HEK293T (cell line): ENCODE measurements around the gene TOR4A.

Experiments
- CTCF ChIA-PET: fragments of 350-600 bp; formaldehyde crosslinking; extraction: SDS; loops from one replicate; lab custom pipeline; 2021; ENCODE audit warnings: antibody characterized with exemption, inconsistent platforms; lab: Yijun Ruan, JAX
- POLR2A ChIA-PET: fragments of 350-600 bp; formaldehyde crosslinking; extraction: SDS; loops from one replicate; lab custom pipeline; 2020; ENCODE audit warnings: antibody characterized with exemption, inconsistent platforms; lab: Yijun Ruan, JAX
- DNase-seq: peaks from one replicate; pipeline ENCODE4 v3.0.0; 2012; ENCODE audit warnings: mixed read lengths; ENCODE audit errors: extremely low spot score
- ARNT ChIP-seq: fragments of 450-650 bp; IDR thresholded peaks from 2 replicates; pipeline ENCODE4 v1.6.1; 2017; ENCODE audit warnings: mild to moderate bottlenecking
- BHLHE40 ChIP-seq: fragments of 450-650 bp; IDR thresholded peaks from 2 replicates; pipeline ENCODE4 v1.6.1; 2016; ENCODE audit warnings: mild to moderate bottlenecking, moderate library complexity, borderline replicate concordance
- CTBP1 ChIP-seq: fragments of 450-650 bp; IDR thresholded peaks from 2 replicates; pipeline ENCODE4 v1.6.1; 2016; ENCODE audit warnings: borderline replicate concordance
- ELF4 ChIP-seq: fragments of 450-650 bp; IDR thresholded peaks from 2 replicates; pipeline ENCODE4 v1.6.1; 2017; ENCODE audit warnings: antibody characterized with exemption
- FOXA1 ChIP-seq: fragments of 450-650 bp; IDR thresholded peaks from 2 replicates; pipeline ENCODE4 v1.6.1; 2016; ENCODE audit warnings: mild to moderate bottlenecking
- FOXK2 ChIP-seq: fragments of 450-650 bp; IDR thresholded peaks from 2 replicates; pipeline ENCODE4 v1.6.1; 2016; ENCODE audit warnings: mild to moderate bottlenecking
- FOXM1 ChIP-seq: fragments of 450-650 bp; IDR thresholded peaks from 2 replicates; pipeline ENCODE4 v1.6.1; 2017; ENCODE audit warnings: mild to moderate bottlenecking, borderline replicate concordance
- HDGF ChIP-seq: fragments of 450-650 bp; IDR thresholded peaks from 2 replicates; pipeline ENCODE4 v1.6.1; 2017; ENCODE audit warnings: antibody characterized with exemption, borderline replicate concordance
- L3MBTL2 ChIP-seq: fragments of 450-650 bp; conservative IDR thresholded peaks from 2 replicates; pipeline ENCODE4 v1.6.1; 2016; ENCODE audit warnings: mild to moderate bottlenecking
- LEF1 ChIP-seq: fragments of 450-650 bp; IDR thresholded peaks from 2 replicates; pipeline ENCODE4 v1.6.1; 2017; ENCODE audit warnings: mild to moderate bottlenecking, borderline replicate concordance
- NFRKB ChIP-seq: fragments of 450-650 bp; IDR thresholded peaks from 2 replicates; pipeline ENCODE4 v1.6.1; 2016; ENCODE audit warnings: mild to moderate bottlenecking, moderate library complexity
- SP1 ChIP-seq: fragments of 450-650 bp; IDR thresholded peaks from 2 replicates; pipeline ENCODE4 v1.6.1; 2017
- SUZ12 ChIP-seq: fragments of 450-650 bp; IDR thresholded peaks from 2 replicates; pipeline ENCODE4 v1.6.1; 2016; ENCODE audit warnings: mild to moderate bottlenecking
- TARDBP ChIP-seq: fragments of 450-650 bp; IDR thresholded peaks from 2 replicates; pipeline ENCODE4 v1.6.1; 2016
- ZNF384 ChIP-seq: fragments of 450-650 bp; IDR thresholded peaks from 2 replicates; pipeline ENCODE4 v1.6.1; 2016
- TF ChIP-seq, protein P1 (sequence below): fragments of 450-650 bp; IDR thresholded peaks from 2 replicates; pipeline ENCODE4 v1.6.1; 2016

TOR4A gene

DNA sequence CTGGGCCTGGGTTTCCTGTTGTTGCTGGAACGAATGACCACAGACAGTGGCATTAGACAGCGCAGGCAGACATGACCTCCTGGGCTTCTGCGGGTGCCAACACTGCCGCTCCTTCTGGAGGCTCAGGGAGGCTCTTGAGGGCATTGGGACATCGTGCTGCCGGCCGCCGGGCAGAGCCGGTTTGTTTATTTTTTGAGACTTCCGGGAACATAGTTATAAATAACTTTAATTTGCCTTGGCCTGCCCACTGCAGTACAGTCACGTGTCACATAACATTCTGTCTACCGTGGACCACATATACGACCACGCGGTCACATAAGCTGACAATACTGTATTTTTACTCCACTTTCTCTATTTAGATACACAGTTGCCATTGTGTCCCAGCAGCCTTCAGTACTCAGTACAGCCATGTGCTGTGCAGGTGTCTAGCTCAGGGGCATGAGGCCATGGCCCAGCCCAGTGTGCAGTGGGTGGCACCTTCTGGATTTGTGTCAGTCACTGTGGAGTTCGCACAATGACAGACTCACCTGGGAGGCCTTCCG, 8.2 kb upstream of the TOR4A start:
- no peak for DNase-seq
- POLR2A ChIA-PET: interaction anchor here (1.3 to 1.5 kb wide), 2 partner anchors 14 to 29 kb away, joined by 3 to 6 read pairs; partner anchors contain the start of genes NELFB and TUBB4B
- CTCF ChIA-PET: interaction anchor here (0.5 to 0.6 kb wide), 2 partner anchors 11 to 208 kb away, joined by 4 read pairs; no protein-coding TSS in a partner anchor
- no peak for TF ChIP-seq CTBP1
- TF ChIP-seq TARDBP: no peak
- no peak for TF ChIP-seq SP1
- TF ChIP-seq NFRKB: no peak
- TF ChIP-seq FOXA1: no peak
- no peak for TF ChIP-seq BHLHE40
- TF ChIP-seq LEF1: no peak
- no peak for TF ChIP-seq ELF4
- TF ChIP-seq L3MBTL2: no peak
- no peak for TF ChIP-seq ARNT
- TF ChIP-seq SUZ12: no peak

GRCh38 chr9:137270929-137271695, 6.4 kb upstream of the TOR4A start:
- no peak for TF ChIP-seq HDGF
- ChIA-PET POLR2A (interaction anchor here (0.6 to 1.0 kb wide), 2 partner anchors 30 to 105 kb away, joined by 3 read pairs; no protein-coding TSS in a partner anchor), CTCF (interaction anchor here (0.6 kb wide), 1 partner anchor 18 kb away, joined by 3 read pairs; no protein-coding TSS in a partner anchor)
- no peak for DNase-seq

GRCh38 chr9:137271696-137272076, 5.8 kb upstream of the TOR4A start:
- DNase-seq: no peak
- ChIA-PET POLR2A (interaction anchor here (0.6 kb wide), 1 partner anchor 105 kb away, joined by 3 read pairs; no protein-coding TSS in a partner anchor), CTCF (interaction anchor here (0.6 kb wide), 1 partner anchor 18 kb away, joined by 3 read pairs; no protein-coding TSS in a partner anchor)
- no peak for TF ChIP-seq SP1
- no peak for TF ChIP-seq L3MBTL2
- no peak for TF ChIP-seq ELF4
- TF ChIP-seq ZNF384: no peak
- no peak for TF ChIP-seq FOXA1

GRCh38 chr9:137272241-137273094, 5.1 kb upstream of the TOR4A start:
- ChIA-PET CTCF (interaction anchor here (0.9 kb wide), 1 partner anchor 36 kb away, joined by 3 read pairs; no protein-coding TSS in a partner anchor), POLR2A (interaction anchor here (0.9 kb wide), 1 partner anchor 36 kb away, joined by 3 read pairs; no protein-coding TSS in a partner anchor)
- TF ChIP-seq BHLHE40 (no peak), SUZ12 (no peak), ELF4 (no peak), FOXK2 (no peak), ARNT (no peak), CTBP1 (no peak), TARDBP (no peak), SP1 (no peak), ZNF384 (no peak), L3MBTL2 (no peak), FOXA1 (no peak), LEF1 (no peak)

DNA sequence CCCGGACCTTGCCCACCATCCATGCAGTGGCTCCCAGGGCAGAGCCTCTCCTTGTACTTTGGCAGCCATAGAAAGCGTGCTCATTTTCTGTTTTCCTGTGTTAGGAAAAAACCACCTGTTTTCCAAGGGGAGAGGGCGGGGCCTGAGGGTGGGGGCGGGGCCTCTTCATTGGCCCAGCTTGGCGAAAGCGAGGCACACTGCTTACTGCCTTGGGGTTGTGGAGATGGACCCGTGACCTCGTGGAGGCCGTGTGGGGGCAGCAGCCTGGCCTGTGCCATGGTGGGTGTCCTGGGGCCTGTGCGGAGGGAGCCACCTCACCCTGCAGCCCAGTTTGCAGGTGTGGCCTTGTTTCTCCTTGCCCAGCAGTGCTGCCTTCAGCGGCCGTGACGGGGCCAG, 4.4 kb upstream of the TOR4A start:
- ChIA-PET CTCF (interaction anchor here (0.9 kb wide), 1 partner anchor 36 kb away, joined by 3 read pairs; no protein-coding TSS in a partner anchor), POLR2A (interaction anchor here (0.9 kb wide), 1 partner anchor 36 kb away, joined by 3 read pairs; no protein-coding TSS in a partner anchor)
- TF ChIP-seq FOXK2 (no peak), BHLHE40 (no peak), L3MBTL2 (no peak), ELF4 (no peak), TARDBP (no peak), LEF1 (no peak), CTBP1 (no peak), SP1 (no peak), ARNT (no peak), ZNF384 (no peak), HDGF (no peak), NFRKB (no peak), FOXM1 (no peak), SUZ12 (no peak), FOXA1 (no peak)
- TF ChIP-seq, protein P1, sequence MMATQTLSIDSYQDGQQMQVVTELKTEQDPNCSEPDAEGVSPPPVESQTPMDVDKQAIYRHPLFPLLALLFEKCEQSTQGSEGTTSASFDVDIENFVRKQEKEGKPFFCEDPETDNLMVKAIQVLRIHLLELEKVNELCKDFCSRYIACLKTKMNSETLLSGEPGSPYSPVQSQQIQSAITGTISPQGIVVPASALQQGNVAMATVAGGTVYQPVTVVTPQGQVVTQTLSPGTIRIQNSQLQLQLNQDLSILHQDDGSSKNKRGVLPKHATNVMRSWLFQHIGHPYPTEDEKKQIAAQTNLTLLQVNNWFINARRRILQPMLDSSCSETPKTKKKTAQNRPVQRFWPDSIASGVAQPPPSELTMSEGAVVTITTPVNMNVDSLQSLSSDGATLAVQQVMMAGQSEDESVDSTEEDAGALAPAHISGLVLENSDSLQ: no peak
- no peak for DNase-seq

More at GRCh38 chr9:137272241-137273094, 5.1 kb upstream of the TOR4A start:
- no peak for DNase-seq

DNA sequence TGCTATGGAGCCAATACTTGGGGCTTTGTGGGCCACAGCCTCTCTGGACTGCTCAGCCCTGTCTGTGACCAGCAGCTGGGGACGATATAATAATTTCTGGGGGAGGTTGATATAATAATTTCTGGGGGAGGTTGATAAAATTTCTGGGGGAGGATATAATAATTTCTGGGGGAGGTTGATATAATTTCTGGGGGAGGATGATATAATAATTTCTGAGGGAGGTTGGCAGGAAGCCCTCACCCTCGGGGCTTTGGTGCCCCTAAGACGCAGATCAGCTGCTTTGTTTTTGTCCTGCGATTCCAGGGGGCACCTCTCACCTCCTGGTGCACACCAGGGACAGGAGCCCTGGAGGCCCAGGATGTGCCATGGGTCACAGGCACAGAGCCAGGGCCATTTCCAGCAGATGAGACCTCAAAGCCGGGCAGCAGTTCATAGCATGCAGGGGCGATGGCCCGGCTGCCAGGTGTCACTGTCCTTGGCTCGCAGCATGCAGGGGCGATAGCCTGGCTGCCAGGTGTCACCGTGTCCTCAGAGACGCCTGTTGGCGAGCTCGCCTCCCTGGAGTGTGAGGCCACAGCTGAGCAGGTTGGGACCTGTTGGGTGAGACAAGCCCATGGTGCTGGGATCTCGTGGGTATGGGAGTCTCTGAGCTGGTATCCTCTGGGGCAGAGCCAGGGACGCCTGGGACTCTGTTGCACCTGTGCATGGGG, 3.8 kb upstream of the TOR4A start:
- TF ChIP-seq FOXK2 (no peak), ELF4 (no peak), FOXA1 (no peak), SP1 (no peak), SUZ12 (no peak), HDGF (no peak), CTBP1 (no peak), FOXM1 (no peak), TARDBP (no peak), ARNT (no peak), L3MBTL2 (no peak), LEF1 (no peak), BHLHE40 (no peak), NFRKB (no peak), ZNF384 (no peak)
- TF ChIP-seq, protein P1: no peak
- ChIA-PET CTCF (no interaction called here), POLR2A (interaction anchor here (1.0 kb wide), 1 partner anchor 33 kb away, joined by 3 read pairs; the partner anchor contains the start of gene TUBB4B)
- DNase-seq: no peak
